ENCODE measurements around the gene LRRTM4. TPM values are rescaled to one million over a fixed set of nuclear protein-coding genes. Genes with fewer than 3 reads are reported as not detected.

Gene LRRTM4
- total RNA-seq, 4 donors from 2014 or later, result not detected

- intact Hi-C loops (cut with DNase I), result no loop called here
- no peak overlapping the region for H3K27ac ChIP-seq
- WGBS, 2 donors, result 71 to 78% methylated on average over 5 of the region's 5 CpGs
- H3K9me3 ChIP-seq, result no peaks in the 10 kb centered on the region
- no peaks in the 10 kb centered on the region for H3K27me3 ChIP-seq
- TF ChIP-seq CTCF (IDR thresholded peaks at IDR 0.05), result no peak
- no peak for TF ChIP-seq POLR2A (IDR thresholded peaks at IDR 0.05)
- H3K4me3 ChIP-seq, result no peak overlapping the region
- H3K4me1 ChIP-seq, result no peaks in the 10 kb centered on the region
- DNase-seq, result no peak
- H3K36me3 ChIP-seq, result no peaks in the 10 kb centered on the region
These were observed 225.4 kb downstream of the LRRTM4 start for GRCh38 chr2:77296791-77297190.

- Histone ChIP-seq H3K27me3 (no peaks in the 10 kb centered on the region), H3K4me3 (no peak overlapping the region), H3K36me3 (no peaks in the 10 kb centered on the region), H3K4me1 (no peaks in the 10 kb centered on the region), H3K9me3 (no peaks in the 10 kb centered on the region), H3K27ac (no peak overlapping the region)
- DNase-seq, result no peak
- 56 to 63% methylated on average over 2 of the region's 2 CpGs for WGBS, 2 donors
- no peak for TF ChIP-seq CTCF (IDR thresholded peaks at IDR 0.05)
- no peak for TF ChIP-seq POLR2A (IDR thresholded peaks at IDR 0.05)
- intact Hi-C loops (cut with DNase I), result no loop called here
These were observed 227.7 kb downstream of the LRRTM4 start for GRCh38 chr2:77294474-77294873.

GRCh38 chr2:77284353-77284752 is 237.8 kb downstream of the LRRTM4 start:
- H3K27me3 ChIP-seq, result no peaks in the 10 kb centered on the region
- no peak for DNase-seq
- H3K4me3 ChIP-seq, result no peak overlapping the region
- WGBS, 2 donors, result 32 to 59% methylated on average over 1 of the region's 1 CpG
- no peak overlapping the region for H3K27ac ChIP-seq
- intact Hi-C loops (cut with DNase I), result no loop called here
- H3K36me3 ChIP-seq, result no peaks in the 10 kb centered on the region
- H3K4me1 ChIP-seq, result no peaks in the 10 kb centered on the region
- TF ChIP-seq POLR2A (IDR thresholded peaks at IDR 0.05) (no peak), CTCF (IDR thresholded peaks at IDR 0.05) (no peak)
- no peaks in the 10 kb centered on the region for H3K9me3 ChIP-seq

- no peaks in the 10 kb centered on the region for H3K27me3 ChIP-seq
- no peak overlapping the region for H3K4me3 ChIP-seq
- no peaks in the 10 kb centered on the region for H3K9me3 ChIP-seq
- no peaks in the 10 kb centered on the region for H3K4me1 ChIP-seq
- TF ChIP-seq CTCF (IDR thresholded peaks at IDR 0.05), result no peak
- TF ChIP-seq POLR2A (IDR thresholded peaks at IDR 0.05), result no peak
- intact Hi-C loops (cut with DNase I), result no loop called here
- no peaks in the 10 kb centered on the region for H3K36me3 ChIP-seq
- DNase-seq, result no peak
- no peak overlapping the region for H3K27ac ChIP-seq
- 97 to 100% methylated on average over 1 to 4 of the region's 5 CpGs for WGBS, 2 donors
These were observed 250.9 kb downstream of the LRRTM4 start for GRCh38 chr2:77271262-77271661.

- H3K36me3 ChIP-seq, result no peaks in the 10 kb centered on the region
- no peak overlapping the region for H3K27ac ChIP-seq
- no peak for TF ChIP-seq POLR2A (IDR thresholded peaks at IDR 0.05)
- TF ChIP-seq CTCF (IDR thresholded peaks at IDR 0.05), result no peak
- no peaks in the 10 kb centered on the region for H3K4me1 ChIP-seq
- 56 to 59% methylated on average over 3 of the region's 3 CpGs for WGBS, 2 donors
- H3K9me3 ChIP-seq, result no peaks in the 10 kb centered on the region
- no peak overlapping the region for H3K4me3 ChIP-seq
- DNase-seq, result no peak
- H3K27me3 ChIP-seq, result no peaks in the 10 kb centered on the region
- intact Hi-C loops (cut with DNase I), result no loop called here
These were observed 251.7 kb downstream of the LRRTM4 start for GRCh38 chr2:77270433-77270832.

All from esophagus squamous epithelium (tissue), 5 donors.